Natural killer cell (primary cell): ENCODE results near the gene SLCO1A2. TPM values are rescaled to one million over a fixed set of nuclear protein-coding genes. Genes with fewer than 3 reads are reported as not detected.

Experiments
- ATAC-seq, 3 donors: fragments of 150-1000 bp in 2 of 3; fragments of 200-7000 bp in 1 of 3; cut with Tn5 transposase; 1 replicate in 1 of 3; 2 replicates in 2 of 3; pipeline ENCODE4 v1.10.0; 2021; ENCODE audit warnings: mild to moderate bottlenecking in 2 of 3, moderate library complexity in 2 of 3
- DNase-seq, 2 donors: peaks; one replicate each; pipeline versions ENCODE4 v3.0.0 to v3.0.0-alpha.2; 2013 to 2021; ENCODE audit warnings: mixed read lengths in 1 of 2
- H3K27ac ChIP-seq: one replicate; pipeline ENCODE4 v1.5.1; 2013; ENCODE audit warnings: mild to moderate bottlenecking, low read length
- H3K27me3 ChIP-seq: one replicate; pipeline ENCODE4 v1.6.1; 2013; ENCODE audit warnings: low read length; ENCODE audit not compliant: control insufficient read depth, insufficient read depth
- H3K36me3 ChIP-seq: one replicate; pipeline ENCODE4 v1.6.1; 2013; ENCODE audit warnings: low read length; ENCODE audit not compliant: control insufficient read depth, insufficient read depth
- H3K4me1 ChIP-seq: one replicate; pipeline ENCODE4 v1.6.1; 2013; ENCODE audit warnings: low read length; ENCODE audit not compliant: control insufficient read depth, insufficient read depth
- H3K4me3 ChIP-seq: one replicate; pipeline ENCODE4 v1.5.1; 2013; ENCODE audit warnings: low read length
- H3K9me3 ChIP-seq: one replicate; pipeline ENCODE4 v1.6.1; 2013; ENCODE audit warnings: low read length; ENCODE audit not compliant: control insufficient read depth, insufficient read depth
- H3K27ac Mint-ChIP-seq, 2 donors: one replicate each; pipeline ENCODE4 v1.8.0; 2022; ENCODE audit warnings: mild to moderate bottlenecking in 2 of 2, mixed read lengths in 2 of 2, moderate library complexity in 1 of 2
- H3K27me3 Mint-ChIP-seq, 2 donors: one replicate each; pipeline ENCODE4 v1.8.0; 2022; ENCODE audit warnings: low read depth in 2 of 2, mixed read lengths in 2 of 2
- H3K36me3 Mint-ChIP-seq: one replicate; pipeline ENCODE4 v1.8.0; 2022; ENCODE audit warnings: mixed read lengths
- H3K4me1 Mint-ChIP-seq, 2 donors: one replicate each; pipeline ENCODE4 v1.8.0; 2022; ENCODE audit warnings: mixed read lengths in 2 of 2
- H3K4me3 Mint-ChIP-seq: one replicate; pipeline ENCODE4 v1.8.0; 2022; ENCODE audit warnings: mild to moderate bottlenecking, moderate library complexity, mixed read lengths
- H3K9me3 Mint-ChIP-seq, 2 donors: one replicate each; pipeline ENCODE4 v1.8.0; 2022; ENCODE audit warnings: mixed read lengths in 2 of 2
- WGBS: methylation state at CpG from one replicate; pipeline ENCODE4 v1.1.7; 2013; ENCODE audit warnings: missing lambda C conversion rate; ENCODE audit not compliant: insufficient coverage; 5-methylcytosine and 5-hydroxymethylcytosine counted together
- intact Hi-C: fragments of 100-400 bp; cut with micrococcal nuclease; formaldehyde crosslinking; loops from one replicate; pipeline ENCODE4 v1.14.2; 2022
- total RNA-seq, 4 donors: library from RNA; stranded (reverse); fragments of 120-200 nt in 1 of 4; gene quantifications; one replicate each; pipeline versions ENCODE4 v1.2.3 to v1.2.4, GENCODE V29; 2013 to 2022
- TF ChIP-seq, protein P1 (sequence below): fragments of 200-600 bp; IDR thresholded peaks from one replicate; pipeline ENCODE4 v1.8.0; 2022; ENCODE audit warnings: antibody characterized with exemption

The SLCO1A2 gene
- total RNA-seq, 3 donors from 2014 or later (not counting 1 experiment from before 2014, with no cell fraction given): not detected

DNA sequence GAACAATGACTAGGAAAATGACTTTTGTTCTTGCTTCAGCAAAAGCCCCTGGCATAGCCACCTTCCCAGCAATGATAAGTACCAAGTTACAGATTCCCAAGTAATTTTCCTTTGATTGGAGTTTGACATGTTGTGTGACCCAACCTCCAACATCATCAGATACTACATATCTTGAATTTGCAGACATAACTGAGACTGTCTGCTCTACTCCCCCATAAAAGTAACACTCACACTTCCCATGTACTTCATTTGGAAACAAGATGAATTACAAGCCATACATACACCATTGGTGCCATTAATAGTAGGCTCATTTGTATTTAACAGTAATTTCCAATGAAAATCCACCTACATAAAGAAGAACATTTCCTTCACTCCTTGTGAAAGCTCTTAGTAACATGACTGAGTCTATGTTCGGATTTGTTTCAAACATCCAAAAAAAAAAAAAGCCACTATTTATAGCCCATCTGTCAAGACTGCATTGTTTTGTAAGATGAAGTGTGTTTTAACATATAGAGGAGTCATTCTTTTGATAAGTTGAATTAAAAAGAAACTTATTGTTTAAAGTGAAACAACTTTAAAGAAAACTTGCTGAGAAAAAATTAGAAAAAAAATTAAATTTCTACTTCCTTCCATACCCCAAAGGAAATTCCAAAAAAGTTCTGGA, 12.0 kb upstream of the SLCO1A2 start:
- Mint-ChIP-seq H3K27me3 (peaks cover 0 to 6% of the 10 kb centered on the region in 2 donors), H3K36me3 (no peaks in the 10 kb centered on the region), H3K27ac (no peak overlapping the region), H3K9me3 (no peaks in the 10 kb centered on the region), H3K4me3 (no peak overlapping the region), H3K4me1 (no peaks in the 10 kb centered on the region)
- Histone ChIP-seq H3K9me3 (no peaks in the 10 kb centered on the region), H3K36me3 (no peaks in the 10 kb centered on the region), H3K4me3 (no peak overlapping the region), H3K27me3 (peaks cover 2% of the 10 kb centered on the region), H3K27ac (no peak overlapping the region), H3K4me1 (no peaks in the 10 kb centered on the region)
- TF ChIP-seq, protein P1, sequence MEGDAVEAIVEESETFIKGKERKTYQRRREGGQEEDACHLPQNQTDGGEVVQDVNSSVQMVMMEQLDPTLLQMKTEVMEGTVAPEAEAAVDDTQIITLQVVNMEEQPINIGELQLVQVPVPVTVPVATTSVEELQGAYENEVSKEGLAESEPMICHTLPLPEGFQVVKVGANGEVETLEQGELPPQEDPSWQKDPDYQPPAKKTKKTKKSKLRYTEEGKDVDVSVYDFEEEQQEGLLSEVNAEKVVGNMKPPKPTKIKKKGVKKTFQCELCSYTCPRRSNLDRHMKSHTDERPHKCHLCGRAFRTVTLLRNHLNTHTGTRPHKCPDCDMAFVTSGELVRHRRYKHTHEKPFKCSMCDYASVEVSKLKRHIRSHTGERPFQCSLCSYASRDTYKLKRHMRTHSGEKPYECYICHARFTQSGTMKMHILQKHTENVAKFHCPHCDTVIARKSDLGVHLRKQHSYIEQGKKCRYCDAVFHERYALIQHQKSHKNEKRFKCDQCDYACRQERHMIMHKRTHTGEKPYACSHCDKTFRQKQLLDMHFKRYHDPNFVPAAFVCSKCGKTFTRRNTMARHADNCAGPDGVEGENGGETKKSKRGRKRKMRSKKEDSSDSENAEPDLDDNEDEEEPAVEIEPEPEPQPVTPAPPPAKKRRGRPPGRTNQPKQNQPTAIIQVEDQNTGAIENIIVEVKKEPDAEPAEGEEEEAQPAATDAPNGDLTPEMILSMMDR: no peak
- intact Hi-C loops: no loop called here
- ATAC-seq (no peak), DNase-seq (no peak)
- no CpG with 5 or more reads among the region's 1 CpG for WGBS

DNA sequence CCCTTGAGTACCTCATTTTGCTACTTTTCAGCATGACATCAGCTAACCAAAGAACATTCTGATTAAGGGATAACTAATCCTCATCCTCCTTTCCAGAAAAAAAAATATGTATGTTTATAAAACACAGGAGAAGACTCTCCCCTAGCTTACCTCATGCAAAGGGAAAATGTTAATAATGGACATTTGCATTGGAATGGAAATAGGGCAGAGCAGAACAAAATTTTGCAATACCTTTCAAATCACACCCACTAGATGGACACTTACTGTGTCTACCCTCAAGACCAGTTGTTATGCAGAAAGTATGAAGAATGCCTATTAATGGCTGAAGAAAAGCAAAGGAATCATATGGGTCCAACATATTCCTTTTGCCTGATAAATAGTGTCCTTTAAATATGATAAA, 8.9 kb upstream of the SLCO1A2 start:
- no peak for DNase-seq

DNA sequence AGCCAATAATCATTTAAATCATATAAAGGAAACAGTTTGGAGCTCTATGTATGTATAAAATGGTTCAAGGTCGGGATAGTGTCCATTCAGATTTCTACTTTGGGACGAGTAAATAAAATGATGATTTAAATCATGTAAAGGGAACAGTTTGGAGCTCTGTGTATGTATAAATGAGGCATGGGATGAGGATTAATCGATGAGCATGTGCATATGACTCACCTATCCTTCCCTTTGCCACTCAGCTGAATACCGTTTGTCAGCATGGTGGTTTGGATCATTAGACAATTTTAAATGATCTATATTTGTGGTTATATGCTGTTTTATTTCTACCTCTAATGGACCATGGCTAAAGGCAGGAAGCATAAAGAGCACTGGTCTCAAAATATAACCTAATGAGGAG, 7.1 kb upstream of the SLCO1A2 start:
- peaks cover 0 to 2% of the 10 kb centered on the region in 2 donors for H3K27me3 Mint-ChIP-seq
- ATAC-seq (no peak), DNase-seq (no peak)
- H3K4me3 Mint-ChIP-seq: no peak overlapping the region
- H3K36me3 Mint-ChIP-seq: no peaks in the 10 kb centered on the region
- H3K27ac Mint-ChIP-seq: no peak overlapping the region
- H3K4me1 Mint-ChIP-seq: no peaks in the 10 kb centered on the region
- Histone ChIP-seq H3K27ac (no peak overlapping the region), H3K4me3 (no peak overlapping the region), H3K9me3 (no peaks in the 10 kb centered on the region), H3K4me1 (no peaks in the 10 kb centered on the region), H3K36me3 (no peaks in the 10 kb centered on the region), H3K27me3 (peaks cover 2% of the 10 kb centered on the region)
- H3K9me3 Mint-ChIP-seq: peaks cover 0 to 4% of the 10 kb centered on the region in 2 donors
- TF ChIP-seq, protein P1: no peak
- 86% methylated on average over 3 of the region's 4 CpGs for WGBS
- intact Hi-C loops: no loop called here

More for the DNA sequence above, 8.9 kb upstream of the SLCO1A2 start:
- H3K4me3 ChIP-seq: no peak overlapping the region
- no peak overlapping the region for H3K27ac ChIP-seq
- no peak overlapping the region for H3K27ac Mint-ChIP-seq
- no peaks in the 10 kb centered on the region for H3K9me3 ChIP-seq
- H3K27me3 Mint-ChIP-seq: peaks cover 0 to 6% of the 10 kb centered on the region in 2 donors
- H3K9me3 Mint-ChIP-seq: peaks cover 0 to 2% of the 10 kb centered on the region in 2 donors
- peaks cover 2% of the 10 kb centered on the region for H3K27me3 ChIP-seq
- no peaks in the 10 kb centered on the region for H3K4me1 ChIP-seq
- H3K4me3 Mint-ChIP-seq: no peak overlapping the region
- TF ChIP-seq, protein P1: no peak
- H3K4me1 Mint-ChIP-seq: no peaks in the 10 kb centered on the region
- intact Hi-C loops: no loop called here
- ATAC-seq: no peak
- H3K36me3 Mint-ChIP-seq: no peaks in the 10 kb centered on the region
- H3K36me3 ChIP-seq: no peaks in the 10 kb centered on the region

DNA sequence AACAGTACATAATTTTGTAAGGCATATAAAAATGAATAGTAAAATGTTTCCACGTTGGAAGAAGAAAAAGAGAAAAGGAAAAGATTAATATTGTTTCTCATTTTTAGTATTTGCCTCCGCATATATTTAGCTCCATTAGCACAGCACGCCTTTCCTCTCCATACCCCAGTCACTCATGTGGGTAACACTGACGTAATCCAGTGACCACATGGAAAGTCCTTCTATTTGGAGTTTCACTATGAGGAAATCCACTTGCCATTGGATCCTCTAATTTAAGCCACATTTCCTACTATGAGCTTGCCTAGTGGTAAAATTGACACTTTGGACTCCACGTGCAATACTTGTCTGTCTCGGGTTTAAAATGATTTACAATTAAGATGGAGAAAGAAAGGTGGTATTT, 5.7 kb upstream of the SLCO1A2 start:
- no peak for ATAC-seq
- no peak for DNase-seq
- WGBS: 71% methylated on average over 4 of the region's 6 CpGs
- peaks cover 2% of the 10 kb centered on the region for H3K27me3 ChIP-seq
- Mint-ChIP-seq H3K36me3 (no peaks in the 10 kb centered on the region), H3K9me3 (peaks cover 0 to 7% of the 10 kb centered on the region in 2 donors), H3K27me3 (peaks cover 0 to 2% of the 10 kb centered on the region in 2 donors), H3K27ac (no peak overlapping the region), H3K4me1 (no peaks in the 10 kb centered on the region), H3K4me3 (no peak overlapping the region)
- H3K4me3 ChIP-seq: no peak overlapping the region
- no peaks in the 10 kb centered on the region for H3K4me1 ChIP-seq
- intact Hi-C loops: no loop called here
- H3K36me3 ChIP-seq: no peaks in the 10 kb centered on the region
- no peaks in the 10 kb centered on the region for H3K9me3 ChIP-seq
- no peak overlapping the region for H3K27ac ChIP-seq
- TF ChIP-seq, protein P1: no peak
